Measurements from ENCODE around the gene LORICRIN.
"Not testable (repeated sequence)": the region's sequence is repeated elsewhere in the genome, so short reads cannot be mapped to it uniquely, and the experiment has no call there.

The LORICRIN gene

GRCh38 chr1:153220606-153221303 is 38.7 kb upstream of the LORICRIN start:
- H3K4me2 ChIP-seq (ENCODE audit: low read depth, low read length, poor library complexity, severe bottlenecking) = no peak overlapping the region
- H3K27ac ChIP-seq (ENCODE audit: low read depth, low read length) = no peak overlapping the region
- no peak overlapping the region for H3K4me3 ChIP-seq (ENCODE audit: insufficient read depth, low read length, poor library complexity, severe bottlenecking)
- no peaks in the 10 kb centered on the region for H3K9me3 ChIP-seq (ENCODE audit: insufficient read depth, low read length)
- no peaks in the 10 kb centered on the region for H3K36me3 ChIP-seq (ENCODE audit: low read length)
- H2AFZ ChIP-seq (ENCODE audit: low read depth, low read length, severe bottlenecking) = no peak overlapping the region
- no peak for TF ChIP-seq CTCF (IDR thresholded peaks at IDR 0.05; ENCODE audit: insufficient read depth, low read length, poor library complexity, severe bottlenecking)
- no peak for TF ChIP-seq EZH2phosphoT487 (conservative IDR thresholded peaks at IDR 0.05; ENCODE audit: low read length)
- no peaks in the 10 kb centered on the region for H4K20me1 ChIP-seq (ENCODE audit: low read depth, low read length)
- no peak overlapping the region for H3K9ac ChIP-seq (ENCODE audit: low read length)
- no peaks in the 10 kb centered on the region for H3F3A ChIP-seq (ENCODE audit: insufficient read depth)
- H3K79me2 ChIP-seq (ENCODE audit: insufficient read depth, low read length) = no peaks in the 10 kb centered on the region
- H3K9me2 ChIP-seq (replicated peaks; ENCODE audit: insufficient read depth, low read length) = no peaks in the 10 kb centered on the region
- H3K27me3 ChIP-seq (ENCODE audit: low read length) = no peaks in the 10 kb centered on the region

GRCh38 chr1:153223040-153223891 is 36.2 kb upstream of the LORICRIN start:
- peak; percentile 67 for TF ChIP-seq CTCF (IDR thresholded peaks at IDR 0.05; ENCODE audit: insufficient read depth, low read length, poor library complexity, severe bottlenecking)
- not testable (repeated sequence) for H2AFZ ChIP-seq (ENCODE audit: low read depth, low read length, severe bottlenecking); H4K20me1 ChIP-seq (ENCODE audit: low read depth, low read length); H3K4me3 ChIP-seq (ENCODE audit: insufficient read depth, low read length, poor library complexity, severe bottlenecking); H3K27me3 ChIP-seq (ENCODE audit: low read length); H3K27ac ChIP-seq (ENCODE audit: low read depth, low read length); H3F3A ChIP-seq (ENCODE audit: insufficient read depth); H3K36me3 ChIP-seq (ENCODE audit: low read length); H3K4me2 ChIP-seq (ENCODE audit: low read depth, low read length, poor library complexity, severe bottlenecking); H3K9me2 ChIP-seq (replicated peaks; ENCODE audit: insufficient read depth, low read length); H3K79me2 ChIP-seq (ENCODE audit: insufficient read depth, low read length); H3K9me3 ChIP-seq (ENCODE audit: insufficient read depth, low read length); H3K9ac ChIP-seq (ENCODE audit: low read length)

GRCh38 chr1:153227810-153228209 is 31.7 kb upstream of the LORICRIN start:
- Histone ChIP-seq H3K27ac (ENCODE audit: low read depth, low read length) (no peak overlapping the region), H3K9me2 (replicated peaks; ENCODE audit: insufficient read depth, low read length) (no peaks in the 10 kb centered on the region), H2AFZ (ENCODE audit: low read depth, low read length, severe bottlenecking) (no peak overlapping the region), H4K20me1 (ENCODE audit: low read depth, low read length) (no peaks in the 10 kb centered on the region), H3K27me3 (ENCODE audit: low read length) (no peaks in the 10 kb centered on the region), H3K9me3 (ENCODE audit: insufficient read depth, low read length) (no peaks in the 10 kb centered on the region), H3K4me3 (ENCODE audit: insufficient read depth, low read length, poor library complexity, severe bottlenecking) (no peak overlapping the region), H3K36me3 (ENCODE audit: low read length) (no peaks in the 10 kb centered on the region), H3F3A (ENCODE audit: insufficient read depth) (no peaks in the 10 kb centered on the region), H3K79me2 (ENCODE audit: insufficient read depth, low read length) (no peaks in the 10 kb centered on the region), H3K9ac (ENCODE audit: low read length) (no peak overlapping the region), H3K4me2 (ENCODE audit: low read depth, low read length, poor library complexity, severe bottlenecking) (no peak overlapping the region)
- no peak for TF ChIP-seq EZH2phosphoT487 (conservative IDR thresholded peaks at IDR 0.05; ENCODE audit: low read length)

- H3K4me2 ChIP-seq (ENCODE audit: low read depth, low read length, poor library complexity, severe bottlenecking) = no peak overlapping the region
- no peak overlapping the region for H3K4me3 ChIP-seq (ENCODE audit: insufficient read depth, low read length, poor library complexity, severe bottlenecking)
- no peak overlapping the region for H3K27ac ChIP-seq (ENCODE audit: low read depth, low read length)
- no peaks in the 10 kb centered on the region for H3K36me3 ChIP-seq (ENCODE audit: low read length)
- H3K79me2 ChIP-seq (ENCODE audit: insufficient read depth, low read length) = no peaks in the 10 kb centered on the region
- no peaks in the 10 kb centered on the region for H3K9me3 ChIP-seq (ENCODE audit: insufficient read depth, low read length)
- no peaks in the 10 kb centered on the region for H4K20me1 ChIP-seq (ENCODE audit: low read depth, low read length)
- H3K9ac ChIP-seq (ENCODE audit: low read length) = no peak overlapping the region
- no peak overlapping the region for H2AFZ ChIP-seq (ENCODE audit: low read depth, low read length, severe bottlenecking)
- no peaks in the 10 kb centered on the region for H3K9me2 ChIP-seq (replicated peaks; ENCODE audit: insufficient read depth, low read length)
- no peaks in the 10 kb centered on the region for H3K27me3 ChIP-seq (ENCODE audit: low read length)
- no peak for TF ChIP-seq CTCF (IDR thresholded peaks at IDR 0.05; ENCODE audit: insufficient read depth, low read length, poor library complexity, severe bottlenecking)
- TF ChIP-seq EZH2phosphoT487 (conservative IDR thresholded peaks at IDR 0.05; ENCODE audit: low read length) = no peak
- H3F3A ChIP-seq (ENCODE audit: insufficient read depth) = no peaks in the 10 kb centered on the region
Observed at GRCh38 chr1:153228491-153228890, 31.0 kb upstream of the LORICRIN start.

Data from SU-DHL-6 (cell line).